ENCODE measurements around the gene NCF4.

NCF4 gene

DNA sequence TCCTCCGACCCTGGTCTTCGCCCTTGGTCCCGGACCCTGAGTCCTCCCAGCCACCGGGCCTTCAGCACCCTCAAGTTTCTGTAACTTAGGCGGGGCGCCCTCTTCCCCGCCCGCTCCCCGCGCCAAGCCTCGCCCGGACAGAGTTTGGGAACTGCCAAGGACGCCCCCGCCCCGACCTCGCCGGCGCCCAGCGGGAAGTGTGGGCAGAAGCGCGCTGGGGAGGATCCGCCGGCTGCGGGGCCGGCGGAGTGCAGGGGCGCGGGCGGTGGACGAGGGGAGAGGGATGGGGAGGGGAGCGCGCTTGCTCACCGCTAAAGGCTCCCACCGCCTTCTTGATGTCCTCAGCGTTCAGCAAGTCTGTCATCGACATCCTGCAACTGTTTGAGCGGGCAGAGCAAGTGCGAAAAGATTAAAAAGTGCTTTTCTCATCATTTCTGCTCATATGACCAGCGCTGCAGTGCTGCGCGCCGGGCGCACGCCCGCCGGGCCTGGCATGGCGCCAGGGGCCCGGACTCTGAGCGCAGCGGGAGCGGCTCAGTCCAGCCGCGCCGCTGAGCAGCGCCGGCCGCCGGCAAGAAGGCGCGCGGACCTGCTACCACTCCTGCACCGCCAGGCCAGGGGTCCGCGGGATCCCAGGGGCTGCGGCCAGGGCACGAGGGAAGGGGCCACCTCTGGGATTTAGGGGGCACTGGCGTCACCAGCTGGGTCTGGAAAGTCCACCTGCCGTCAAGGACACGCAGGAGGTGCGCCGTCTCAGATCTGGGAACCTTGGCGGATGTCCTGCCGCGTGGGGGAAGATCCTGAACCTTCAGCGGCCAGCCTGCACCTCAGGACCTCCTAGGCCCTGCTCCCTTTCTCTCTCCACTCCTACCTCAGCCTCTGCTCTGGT is 43.9 kb upstream of the NCF4 start, which contains the start of gene PVALB:
Gene PVALB, minus strand, starts transcription at position 400 of the 889 bp plus-strand sequence. Its CDS starts 30 bp downstream, at position 370.
- TF ChIP-seq, protein P1, sequence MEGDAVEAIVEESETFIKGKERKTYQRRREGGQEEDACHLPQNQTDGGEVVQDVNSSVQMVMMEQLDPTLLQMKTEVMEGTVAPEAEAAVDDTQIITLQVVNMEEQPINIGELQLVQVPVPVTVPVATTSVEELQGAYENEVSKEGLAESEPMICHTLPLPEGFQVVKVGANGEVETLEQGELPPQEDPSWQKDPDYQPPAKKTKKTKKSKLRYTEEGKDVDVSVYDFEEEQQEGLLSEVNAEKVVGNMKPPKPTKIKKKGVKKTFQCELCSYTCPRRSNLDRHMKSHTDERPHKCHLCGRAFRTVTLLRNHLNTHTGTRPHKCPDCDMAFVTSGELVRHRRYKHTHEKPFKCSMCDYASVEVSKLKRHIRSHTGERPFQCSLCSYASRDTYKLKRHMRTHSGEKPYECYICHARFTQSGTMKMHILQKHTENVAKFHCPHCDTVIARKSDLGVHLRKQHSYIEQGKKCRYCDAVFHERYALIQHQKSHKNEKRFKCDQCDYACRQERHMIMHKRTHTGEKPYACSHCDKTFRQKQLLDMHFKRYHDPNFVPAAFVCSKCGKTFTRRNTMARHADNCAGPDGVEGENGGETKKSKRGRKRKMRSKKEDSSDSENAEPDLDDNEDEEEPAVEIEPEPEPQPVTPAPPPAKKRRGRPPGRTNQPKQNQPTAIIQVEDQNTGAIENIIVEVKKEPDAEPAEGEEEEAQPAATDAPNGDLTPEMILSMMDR (IDR thresholded peaks at IDR 0.05; ENCODE audit: extremely low read depth, insufficient read depth, missing control alignments), result no peak
- DNase-seq (ENCODE audit: low spot score), result peak; percentile 49
- in situ Hi-C loops (cut with MboI; ENCODE audit: low pct_unique_long_range_greater_than_20kb, low sequenced_read_pairs, unreplicated experiment), result no loop called here

DNA sequence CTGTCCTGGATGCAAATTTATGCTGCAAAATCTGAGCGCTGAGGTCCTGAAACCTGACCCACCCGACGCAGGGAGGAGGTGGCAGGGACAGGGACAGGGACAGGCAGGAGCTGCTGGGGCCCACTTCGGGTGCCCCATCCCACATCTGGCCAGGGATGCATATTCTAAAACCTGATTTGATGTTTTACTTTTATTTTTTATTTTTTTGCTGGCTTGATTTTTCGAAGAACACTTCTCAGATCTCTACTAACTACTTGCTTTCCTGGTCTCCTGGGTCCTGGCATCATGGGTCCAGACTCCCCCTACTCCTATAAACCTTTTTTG is 43.3 kb upstream of the NCF4 start:
- TF ChIP-seq, protein P1 (IDR thresholded peaks at IDR 0.05; ENCODE audit: extremely low read depth, insufficient read depth, missing control alignments), result no peak
- DNase-seq (ENCODE audit: low spot score), result no peak
- in situ Hi-C loops (cut with MboI; ENCODE audit: low pct_unique_long_range_greater_than_20kb, low sequenced_read_pairs, unreplicated experiment), result no loop called here

DNA sequence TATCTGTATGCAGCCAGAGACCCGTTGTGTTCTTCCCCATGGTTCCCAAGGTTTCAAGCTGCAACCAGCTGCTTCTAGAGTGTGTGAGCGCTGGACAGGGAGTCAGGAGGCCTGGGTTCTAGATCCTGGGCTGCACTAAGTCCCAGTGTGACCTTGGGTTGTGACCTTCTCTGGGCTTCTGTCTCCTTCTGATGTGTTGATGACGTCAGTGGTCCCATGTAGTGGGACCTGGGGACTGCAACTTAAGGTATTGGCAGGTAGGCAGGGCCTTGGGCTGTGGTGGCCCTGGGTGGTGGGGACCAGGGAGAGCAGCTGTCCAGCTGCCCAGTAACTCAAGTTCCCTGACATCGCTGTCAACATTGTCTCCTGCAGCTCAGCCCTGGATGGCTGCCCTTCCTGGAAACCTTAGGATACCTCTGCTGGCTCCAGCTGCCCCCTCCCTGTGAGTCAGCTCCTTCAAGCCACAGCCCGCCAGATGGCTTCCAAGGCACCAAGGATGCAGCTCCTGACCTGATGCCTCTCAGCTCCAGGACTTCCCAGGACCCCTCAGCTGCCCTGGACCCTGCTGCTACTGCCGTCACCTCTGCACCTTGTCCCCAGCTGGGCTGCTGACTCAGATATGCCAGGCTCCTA is 42.7 kb upstream of the NCF4 start:
- in situ Hi-C loops (cut with MboI; ENCODE audit: low pct_unique_long_range_greater_than_20kb, low sequenced_read_pairs, unreplicated experiment), result no loop called here
- TF ChIP-seq, protein P1 (IDR thresholded peaks at IDR 0.05; ENCODE audit: extremely low read depth, insufficient read depth, missing control alignments), result no peak
- no peak for DNase-seq (ENCODE audit: low spot score)

DNA sequence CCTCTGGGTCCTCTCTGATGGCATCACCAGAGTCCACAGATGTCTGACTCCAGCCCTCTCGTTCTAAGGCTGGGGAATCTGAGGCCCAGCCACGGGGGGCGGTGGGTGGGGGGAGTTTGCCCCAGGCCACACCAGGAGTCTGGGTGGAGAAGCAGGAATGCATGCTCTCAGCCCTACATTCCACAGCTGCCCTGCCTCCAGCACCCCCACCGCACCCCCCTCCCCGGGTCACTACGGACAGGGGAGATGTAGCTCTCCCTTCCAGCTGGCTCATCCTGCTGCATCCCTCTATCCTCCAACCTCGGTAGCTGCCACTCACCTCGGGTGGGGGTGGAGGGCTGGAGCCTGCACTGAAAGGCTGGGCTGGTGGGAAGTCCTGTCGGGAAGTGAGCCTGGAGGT is 41.7 kb upstream of the NCF4 start:
- TF ChIP-seq, protein P1 (IDR thresholded peaks at IDR 0.05; ENCODE audit: extremely low read depth, insufficient read depth, missing control alignments), result no peak
- DNase-seq (ENCODE audit: low spot score), result no peak
- in situ Hi-C loops (cut with MboI; ENCODE audit: low pct_unique_long_range_greater_than_20kb, low sequenced_read_pairs, unreplicated experiment), result no loop called here

DNA sequence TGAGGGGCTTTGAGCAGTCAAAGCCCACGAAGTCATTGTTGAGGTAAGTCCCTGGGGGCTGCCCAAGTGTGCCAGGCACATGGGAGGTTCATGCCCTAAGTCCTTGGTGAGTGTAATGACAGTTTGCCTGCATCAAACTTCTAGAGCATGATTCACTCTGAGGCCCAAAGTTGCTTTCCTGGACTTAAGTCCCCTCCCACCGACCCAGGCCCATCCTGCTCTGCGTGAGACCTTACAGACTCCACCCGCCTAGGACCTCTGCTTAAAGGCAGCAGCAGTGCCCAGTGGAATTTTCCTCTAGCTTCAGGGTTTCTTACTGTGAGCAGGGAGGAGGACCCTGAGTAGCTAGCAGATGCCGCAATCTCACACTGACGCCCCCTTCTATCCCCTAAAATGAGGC is 38.2 kb upstream of the NCF4 start:
- TF ChIP-seq, protein P1 (IDR thresholded peaks at IDR 0.05; ENCODE audit: extremely low read depth, insufficient read depth, missing control alignments), result no peak
- in situ Hi-C loops (cut with MboI; ENCODE audit: low pct_unique_long_range_greater_than_20kb, low sequenced_read_pairs, unreplicated experiment), result no loop called here
- DNase-seq (ENCODE audit: low spot score), result no peak

DNA sequence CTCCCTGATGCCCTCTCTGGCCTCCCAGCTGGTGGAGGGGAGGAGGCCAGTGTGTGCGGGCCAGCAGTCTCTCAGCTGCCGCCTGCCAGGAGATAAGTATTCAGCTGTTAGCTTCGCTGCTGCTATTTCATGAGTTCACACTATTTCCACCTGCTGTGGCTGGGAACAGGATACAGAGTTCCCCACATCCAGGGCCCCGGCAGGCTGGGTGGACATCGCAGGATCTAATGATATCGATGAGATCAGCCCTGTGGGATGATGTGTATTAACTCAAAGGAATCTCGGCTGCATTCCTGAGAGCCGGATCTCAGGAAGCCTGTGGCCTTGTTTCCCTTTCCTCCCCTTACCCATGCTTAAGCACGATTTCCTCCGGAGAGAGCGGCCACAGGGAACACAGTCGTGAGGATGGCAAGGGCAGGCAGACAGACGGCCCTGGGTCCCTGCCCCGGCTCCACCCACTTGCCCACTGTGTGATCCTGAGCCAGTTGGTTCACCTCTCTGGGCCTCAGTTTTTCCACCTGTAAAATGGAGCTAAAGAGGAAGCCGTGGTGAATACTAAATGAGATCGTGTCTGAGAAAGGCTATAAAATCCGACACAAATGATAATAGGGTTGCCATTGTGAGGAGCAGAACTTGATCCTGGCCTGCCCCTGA is 37.5 kb upstream of the NCF4 start:
- DNase-seq (ENCODE audit: low spot score), result no peak
- TF ChIP-seq, protein P1 (IDR thresholded peaks at IDR 0.05; ENCODE audit: extremely low read depth, insufficient read depth, missing control alignments), result no peak
- in situ Hi-C loops (cut with MboI; ENCODE audit: low pct_unique_long_range_greater_than_20kb, low sequenced_read_pairs, unreplicated experiment), result no loop called here

Data from GM13977 (cell line).